Measurements from ENCODE around the gene GRIK3. TPM values are rescaled to one million over a fixed set of nuclear protein-coding genes. Genes with fewer than 3 reads are reported as not detected.

The GRIK3 gene
- total and polyA plus RNA-seq, 2 donors (not counting 1 experiment from before 2014, with no cell fraction given): not detected

GRCh38 chr1:37017720-37018119 lies 16.6 kb downstream of the GRIK3 start:
- H3K4me3 ChIP-seq (replicated peaks in 1 of 4; ENCODE audit: control extremely low read depth in 1 of 4, insufficient read depth in 1 of 4, low read depth in 3 of 4, low read length in 4 of 4): no peak overlapping the region
- no peak overlapping the region for H3K9ac ChIP-seq (ENCODE audit: insufficient read depth, low read length)
- no peak overlapping the region for H2AFZ ChIP-seq (ENCODE audit: low read length)
- H3K27me3 ChIP-seq (ENCODE audit: control insufficient read depth, insufficient read depth, low read length): no peaks in the 10 kb centered on the region
- H3K79me2 ChIP-seq (ENCODE audit: control insufficient read depth, insufficient read depth, low read length): no peaks in the 10 kb centered on the region
- H3K4me2 ChIP-seq (ENCODE audit: extremely low read depth, insufficient read depth, low read length): no peak overlapping the region
- TF ChIP-seq EZH2 (IDR thresholded peaks at IDR 0.05; ENCODE audit: low read length, missing control alignments): no peak
- TF ChIP-seq CTCF (conservative IDR thresholded peaks at IDR 0.05 in 1 of 2, IDR thresholded peaks at IDR 0.05 in 1 of 2; ENCODE audit: low read depth in 1 of 2, low read length in 2 of 2): no peak
- DNase-seq (ENCODE audit: low read depth in 2 of 2): no peak
- no peaks in the 10 kb centered on the region for H4K20me1 ChIP-seq (ENCODE audit: control insufficient read depth, extremely low read depth, insufficient read depth, low read length)
- H3K36me3 ChIP-seq (ENCODE audit: control insufficient read depth, insufficient read depth, low read length): no peaks in the 10 kb centered on the region
- no peaks in the 10 kb centered on the region for H3K9me3 ChIP-seq (ENCODE audit: control insufficient read depth, insufficient read depth, low read depth, low read length)
- H3K27ac ChIP-seq (ENCODE audit: insufficient read depth, low read length): no peak overlapping the region
- no peaks in the 10 kb centered on the region for H3K4me1 ChIP-seq (ENCODE audit: control insufficient read depth, extremely low read depth, insufficient read depth, low read length)

GRCh38 chr1:37016121-37016520 lies 18.2 kb downstream of the GRIK3 start:
- H3K27ac ChIP-seq (ENCODE audit: insufficient read depth, low read length): no peak overlapping the region
- H3K9ac ChIP-seq (ENCODE audit: insufficient read depth, low read length): no peak overlapping the region
- no peaks in the 10 kb centered on the region for H3K9me3 ChIP-seq (ENCODE audit: control insufficient read depth, insufficient read depth, low read depth, low read length)
- no peaks in the 10 kb centered on the region for H3K36me3 ChIP-seq (ENCODE audit: control insufficient read depth, insufficient read depth, low read length)
- TF ChIP-seq EZH2 (IDR thresholded peaks at IDR 0.05; ENCODE audit: low read length, missing control alignments) (no peak), CTCF (conservative IDR thresholded peaks at IDR 0.05 in 1 of 2, IDR thresholded peaks at IDR 0.05 in 1 of 2; ENCODE audit: low read depth in 1 of 2, low read length in 2 of 2) (no peak)
- no peaks in the 10 kb centered on the region for H3K79me2 ChIP-seq (ENCODE audit: control insufficient read depth, insufficient read depth, low read length)
- H3K4me1 ChIP-seq (ENCODE audit: control insufficient read depth, extremely low read depth, insufficient read depth, low read length): no peaks in the 10 kb centered on the region
- H3K4me3 ChIP-seq (replicated peaks in 1 of 4; ENCODE audit: control extremely low read depth in 1 of 4, insufficient read depth in 1 of 4, low read depth in 3 of 4, low read length in 4 of 4): no peak overlapping the region
- no peak overlapping the region for H3K4me2 ChIP-seq (ENCODE audit: extremely low read depth, insufficient read depth, low read length)
- no peaks in the 10 kb centered on the region for H4K20me1 ChIP-seq (ENCODE audit: control insufficient read depth, extremely low read depth, insufficient read depth, low read length)
- no peak overlapping the region for H2AFZ ChIP-seq (ENCODE audit: low read length)
- H3K27me3 ChIP-seq (ENCODE audit: control insufficient read depth, insufficient read depth, low read length): no peaks in the 10 kb centered on the region
- no peak for DNase-seq (ENCODE audit: low read depth in 2 of 2)

- Histone ChIP-seq H3K4me3 (replicated peaks in 1 of 4; ENCODE audit: control extremely low read depth in 1 of 4, insufficient read depth in 1 of 4, low read depth in 3 of 4, low read length in 4 of 4) (no peak overlapping the region), H3K9ac (ENCODE audit: insufficient read depth, low read length) (no peak overlapping the region), H3K4me1 (ENCODE audit: control insufficient read depth, extremely low read depth, insufficient read depth, low read length) (no peaks in the 10 kb centered on the region), H3K4me2 (ENCODE audit: extremely low read depth, insufficient read depth, low read length) (no peak overlapping the region), H3K79me2 (ENCODE audit: control insufficient read depth, insufficient read depth, low read length) (no peaks in the 10 kb centered on the region), H3K36me3 (ENCODE audit: control insufficient read depth, insufficient read depth, low read length) (no peaks in the 10 kb centered on the region), H3K27me3 (ENCODE audit: control insufficient read depth, insufficient read depth, low read length) (no peaks in the 10 kb centered on the region), H4K20me1 (ENCODE audit: control insufficient read depth, extremely low read depth, insufficient read depth, low read length) (no peaks in the 10 kb centered on the region), H3K9me3 (ENCODE audit: control insufficient read depth, insufficient read depth, low read depth, low read length) (no peaks in the 10 kb centered on the region), H3K27ac (ENCODE audit: insufficient read depth, low read length) (no peak overlapping the region), H2AFZ (ENCODE audit: low read length) (no peak overlapping the region)
- TF ChIP-seq EZH2 (IDR thresholded peaks at IDR 0.05; ENCODE audit: low read length, missing control alignments) (no peak), CTCF (conservative IDR thresholded peaks at IDR 0.05 in 1 of 2, IDR thresholded peaks at IDR 0.05 in 1 of 2; ENCODE audit: low read depth in 1 of 2, low read length in 2 of 2) (no peak)
- DNase-seq (ENCODE audit: low read depth in 2 of 2): no peak
Measured at GRCh38 chr1:37015713-37016112, 18.6 kb downstream of the GRIK3 start.

Measured in fibroblast of lung (primary cell).